Esophagus squamous epithelium (tissue), 5 donors: ENCODE measurements around the gene VSNL1. TPM values are rescaled to one million over a fixed set of nuclear protein-coding genes. Genes with fewer than 3 reads are reported as not detected.

Experiments used
- DNase-seq: peaks from one replicate; lab custom pipeline; 2025; lab: John Stamatoyannopoulos, UW
- H3K27ac ChIP-seq, 4 donors: fragments of 200-600 bp; sonication (generic); one replicate each; pipeline ENCODE4 v1.5.1; 2016 to 2019; ENCODE audit warnings: mild to moderate bottlenecking in 1 of 4
- H3K27me3 ChIP-seq, 4 donors: fragments of 200-600 bp; sonication (generic); 1 replicate in 3 of 4; 2 replicates in 1 of 4; pipeline versions ENCODE4 v1.5.1 to v1.6.0; 2017 to 2021; ENCODE audit warnings: antibody characterized with exemption in 1 of 4
- H3K36me3 ChIP-seq, 3 donors: fragments of 200-600 bp; sonication (generic); one replicate each; pipeline ENCODE4 v1.5.1; 2016 to 2019
- H3K4me1 ChIP-seq, 3 donors: fragments of 200-600 bp; sonication (generic); one replicate each; pipeline ENCODE4 v1.5.1; 2017 to 2019
- H3K4me3 ChIP-seq, 4 donors: fragments of 200-600 bp; sonication (generic); 1 replicate in 3 of 4; 2 replicates in 1 of 4; pipeline ENCODE4 v1.5.1; 2016 to 2019; ENCODE audit warnings: mild to moderate bottlenecking in 2 of 4, moderate library complexity in 1 of 4
- H3K9me3 ChIP-seq, 3 donors: fragments of 200-600 bp; sonication (generic); one replicate each; pipeline ENCODE4 v1.5.1; 2016 to 2019
- POLR2A ChIP-seq, 4 donors: fragments of 450-650 bp; IDR thresholded peaks; one replicate each; pipeline ENCODE4 v1.6.1; 2017; ENCODE audit warnings: antibody characterized with exemption in 4 of 4, mild to moderate bottlenecking in 4 of 4, moderate library complexity in 3 of 4
- WGBS, 2 donors: methylation state at CpG; one replicate each; pipeline ENCODE4 v1.1.5; 2018; 5-methylcytosine and 5-hydroxymethylcytosine counted together
- intact Hi-C: fragments of 100-400 bp; cut with DNase I; formaldehyde crosslinking; loops from one replicate; pipeline ENCODE4 v1.15.0; 2022
- total RNA-seq, 4 donors: library from RNA; depleted of rRNA; stranded (reverse); fragments of >200 nt; gene quantifications; one replicate each; pipeline ENCODE4 v1.1.0, GENCODE V29; 2016
- TF ChIP-seq, protein P1 (sequence below), 6 experiments: fragments of 450-650 bp in 4 of 6; fragments of 200-600 bp in 2 of 6; sonication (generic) in 2 of 6; IDR thresholded peaks; one replicate each; pipeline ENCODE4 v1.5.1; 2016 to 2019; ENCODE audit warnings: antibody characterized with exemption in 6 of 6, mild to moderate bottlenecking in 4 of 6, moderate library complexity in 4 of 6
- donor health status: DM: yes; HTN: yes; CAD: no.

The VSNL1 gene
- total RNA-seq, 4 donors from 2014 or later = 39.1 to 88.3 (median 51.0) TPM

DNA sequence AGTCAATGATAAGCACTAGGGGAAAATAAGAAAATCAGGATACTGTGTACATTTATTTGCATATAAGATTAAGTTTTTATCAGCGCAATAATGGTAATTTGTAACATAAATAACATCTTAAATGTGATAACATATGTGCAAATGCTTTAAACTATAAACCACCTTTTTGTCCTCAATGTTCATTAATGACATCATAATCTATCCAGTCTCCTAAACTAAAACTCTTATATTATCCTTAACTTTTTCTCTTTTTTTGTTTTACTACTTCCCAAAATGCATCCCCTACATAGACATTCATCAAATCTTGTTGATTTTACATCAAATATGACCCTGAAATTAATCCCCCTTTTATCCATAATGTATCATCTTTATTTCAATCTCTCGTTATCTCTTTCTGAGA lies 18.9 kb upstream of the VSNL1 start:
- DNase-seq = no peak
- Histone ChIP-seq H3K36me3 (no peaks in the 10 kb centered on the region), H3K4me1 (peaks cover 0 to 13% (median 4%) of the 10 kb centered on the region in 3 donors), H3K9me3 (no peaks in the 10 kb centered on the region), H3K27me3 (peaks cover 0 to 6% (median 0%) of the 10 kb centered on the region in 4 donors), H3K27ac (no peak overlapping the region), H3K4me3 (no peak overlapping the region)
- WGBS, 2 donors = 88 to 90% methylated on average over 2 of the region's 2 CpGs
- no peak for TF ChIP-seq POLR2A (IDR thresholded peaks at IDR 0.05)
- TF ChIP-seq, protein P1, sequence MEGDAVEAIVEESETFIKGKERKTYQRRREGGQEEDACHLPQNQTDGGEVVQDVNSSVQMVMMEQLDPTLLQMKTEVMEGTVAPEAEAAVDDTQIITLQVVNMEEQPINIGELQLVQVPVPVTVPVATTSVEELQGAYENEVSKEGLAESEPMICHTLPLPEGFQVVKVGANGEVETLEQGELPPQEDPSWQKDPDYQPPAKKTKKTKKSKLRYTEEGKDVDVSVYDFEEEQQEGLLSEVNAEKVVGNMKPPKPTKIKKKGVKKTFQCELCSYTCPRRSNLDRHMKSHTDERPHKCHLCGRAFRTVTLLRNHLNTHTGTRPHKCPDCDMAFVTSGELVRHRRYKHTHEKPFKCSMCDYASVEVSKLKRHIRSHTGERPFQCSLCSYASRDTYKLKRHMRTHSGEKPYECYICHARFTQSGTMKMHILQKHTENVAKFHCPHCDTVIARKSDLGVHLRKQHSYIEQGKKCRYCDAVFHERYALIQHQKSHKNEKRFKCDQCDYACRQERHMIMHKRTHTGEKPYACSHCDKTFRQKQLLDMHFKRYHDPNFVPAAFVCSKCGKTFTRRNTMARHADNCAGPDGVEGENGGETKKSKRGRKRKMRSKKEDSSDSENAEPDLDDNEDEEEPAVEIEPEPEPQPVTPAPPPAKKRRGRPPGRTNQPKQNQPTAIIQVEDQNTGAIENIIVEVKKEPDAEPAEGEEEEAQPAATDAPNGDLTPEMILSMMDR (IDR thresholded peaks at IDR 0.05) = no peak
- intact Hi-C loops = no loop called here

DNA sequence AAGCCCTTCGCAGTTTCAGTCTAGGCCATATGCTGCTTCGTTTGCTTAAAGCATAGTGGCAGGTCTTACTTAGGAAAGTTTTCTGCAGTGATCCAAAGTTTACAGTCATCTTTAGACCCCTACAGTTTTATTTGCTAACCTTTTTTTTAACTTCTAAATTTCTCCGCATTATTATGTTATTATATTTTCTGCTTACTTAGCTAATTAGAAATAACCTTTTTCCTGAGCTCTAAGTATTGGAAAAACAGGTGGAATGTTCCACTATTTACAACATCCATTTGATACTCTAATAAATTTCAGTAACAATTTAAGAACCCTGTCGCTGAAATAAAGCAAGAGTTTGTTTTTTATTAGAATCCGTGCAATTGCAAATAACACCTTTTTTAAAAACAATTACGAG lies 18.2 kb upstream of the VSNL1 start:
- no peaks in the 10 kb centered on the region for H3K9me3 ChIP-seq

DNA sequence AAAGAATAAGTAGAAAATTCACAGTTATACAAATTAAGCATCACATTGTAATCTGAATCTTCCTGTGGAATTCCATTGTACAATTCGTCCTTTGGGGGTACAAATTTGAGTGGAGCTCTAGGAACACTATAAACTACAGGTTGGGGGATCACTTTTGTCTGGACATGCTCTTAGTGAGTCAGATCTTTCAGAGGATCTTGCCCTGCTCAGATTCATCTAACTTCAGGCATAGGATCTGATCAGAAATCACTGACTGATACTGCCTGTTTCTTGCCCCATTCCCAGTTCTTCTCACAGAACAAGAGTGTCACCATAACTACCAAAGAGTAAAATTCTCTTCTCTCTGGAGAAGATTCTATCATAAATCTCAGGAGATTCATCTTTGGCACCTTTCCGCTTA lies 10.7 kb upstream of the VSNL1 start:
- 58 to 63% methylated on average over 2 of the region's 2 CpGs for WGBS, 2 donors
- TF ChIP-seq POLR2A (IDR thresholded peaks at IDR 0.05) = no peak
- TF ChIP-seq, protein P1 (IDR thresholded peaks at IDR 0.05) = no peak
- Histone ChIP-seq H3K27me3 (no peaks in the 10 kb centered on the region), H3K4me3 (no peak overlapping the region), H3K9me3 (no peaks in the 10 kb centered on the region), H3K4me1 (no peaks in the 10 kb centered on the region), H3K36me3 (no peaks in the 10 kb centered on the region), H3K27ac (no peak overlapping the region)
- DNase-seq = no peak
- intact Hi-C loops = no loop called here

More for the DNA sequence above, 18.2 kb upstream of the VSNL1 start:
- no peak overlapping the region for H3K27ac ChIP-seq
- intact Hi-C loops = no loop called here
- H3K4me3 ChIP-seq = no peak overlapping the region
- TF ChIP-seq, protein P1 (IDR thresholded peaks at IDR 0.05) = no peak
- no peak for TF ChIP-seq POLR2A (IDR thresholded peaks at IDR 0.05)
- H3K4me1 ChIP-seq = peaks cover 0 to 13% (median 4%) of the 10 kb centered on the region in 3 donors
- peaks cover 0 to 6% (median 0%) of the 10 kb centered on the region in 4 donors for H3K27me3 ChIP-seq
- WGBS, 2 donors = 83 to 84% methylated on average over 6 of the region's 6 CpGs
- no peaks in the 10 kb centered on the region for H3K36me3 ChIP-seq
- DNase-seq = no peak

DNA sequence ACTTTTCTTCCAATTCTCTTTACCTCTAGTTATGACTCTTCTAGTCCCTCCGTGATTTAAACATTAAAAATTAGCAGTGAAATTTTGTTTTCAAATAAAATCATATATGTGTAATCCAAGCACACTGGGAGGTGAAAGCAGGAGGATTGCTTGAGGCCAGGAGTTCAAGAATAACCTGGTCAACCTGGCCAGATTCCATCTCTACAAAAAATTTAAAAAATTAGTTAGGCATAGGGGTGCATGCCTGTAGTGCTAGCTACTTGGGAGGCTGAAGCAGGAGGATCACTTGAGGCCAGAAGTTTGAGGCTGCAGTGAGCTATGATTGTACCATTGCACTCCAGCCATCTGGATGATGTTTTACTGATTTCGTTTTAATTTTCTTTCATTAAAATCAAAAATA lies 7.0 kb upstream of the VSNL1 start:
- H3K27ac ChIP-seq = no peak overlapping the region
- H3K4me1 ChIP-seq = peaks cover 0 to 11% (median 0%) of the 10 kb centered on the region in 3 donors
- no peak for TF ChIP-seq POLR2A (IDR thresholded peaks at IDR 0.05)
- TF ChIP-seq, protein P1 (IDR thresholded peaks at IDR 0.05) = no peak
- H3K4me3 ChIP-seq = no peak overlapping the region
- peaks cover 0 to 23% (median 0%) of the 10 kb centered on the region in 4 donors for H3K27me3 ChIP-seq
- H3K9me3 ChIP-seq = no peaks in the 10 kb centered on the region
- WGBS, 2 donors = 78 to 82% methylated on average over 2 of the region's 2 CpGs
- intact Hi-C loops = no loop called here
- H3K36me3 ChIP-seq = no peaks in the 10 kb centered on the region
- no peak for DNase-seq

DNA sequence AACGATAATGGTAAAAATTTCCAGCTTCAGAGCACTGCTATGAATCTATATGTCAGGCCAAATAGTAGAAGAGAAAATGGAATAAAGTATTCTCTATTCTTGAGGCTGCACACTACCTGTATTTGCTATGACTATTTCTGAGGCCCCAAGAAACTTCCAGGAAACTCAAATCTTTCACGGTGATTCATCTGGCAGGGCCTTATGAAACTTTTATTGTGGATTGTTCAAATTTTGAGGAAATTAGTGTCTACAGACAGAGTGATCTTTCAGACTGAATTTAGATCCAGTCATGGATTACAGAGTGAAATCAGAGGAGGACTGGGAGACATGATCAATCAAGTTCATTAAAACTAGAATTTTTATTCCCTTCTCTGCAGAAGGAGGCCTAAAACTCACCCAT lies 4.1 kb upstream of the VSNL1 start:
- intact Hi-C loops = no loop called here
- H3K9me3 ChIP-seq = no peaks in the 10 kb centered on the region
- H3K36me3 ChIP-seq = no peaks in the 10 kb centered on the region
- no peak overlapping the region for H3K4me3 ChIP-seq
- peaks cover 0 to 40% (median 5%) of the 10 kb centered on the region in 3 donors for H3K4me1 ChIP-seq
- H3K27ac ChIP-seq = no peak overlapping the region
- H3K27me3 ChIP-seq = peaks cover 0 to 52% (median 0%) of the 10 kb centered on the region in 4 donors
- DNase-seq = no peak
- TF ChIP-seq POLR2A (IDR thresholded peaks at IDR 0.05) = no peak
- TF ChIP-seq, protein P1 (IDR thresholded peaks at IDR 0.05) = no peak
- 50 to 55% methylated on average over 2 of the region's 2 CpGs for WGBS, 2 donors
